Karpas-422 (cell line): ENCODE data around the gene GALNT12. TPM values are rescaled to one million over a fixed set of nuclear protein-coding genes. Genes with fewer than 3 reads are reported as not detected.

Experiments
- DNase-seq: peaks from one replicate; pipeline ENCODE4 v3.0.0-alpha.2; 2015
- H2AFZ ChIP-seq: fragments of 200-600 bp; sonication (generic); 2 replicates; pipeline ENCODE4 v1.6.1; 2014; ENCODE audit warnings: antibody characterized with exemption, low read length, mixed read lengths
- H3K27ac ChIP-seq: fragments of 200-600 bp; sonication (generic); 2 replicates; pipeline ENCODE4 v1.5.1; 2014; ENCODE audit warnings: mild to moderate bottlenecking, low read length, moderate library complexity
- H3K27me3 ChIP-seq: fragments of 200-600 bp; sonication (generic); 2 replicates; pipeline ENCODE4 v1.6.1; 2014; ENCODE audit warnings: low read length, mixed read lengths
- H3K36me3 ChIP-seq: fragments of 200-600 bp; sonication (generic); 2 replicates; pipeline ENCODE4 v1.6.1; 2014; ENCODE audit warnings: low read length, mixed read lengths; ENCODE audit not compliant: insufficient read depth
- H3K4me1 ChIP-seq: fragments of 200-600 bp; sonication (generic); 2 replicates; pipeline ENCODE4 v1.6.1; 2014; ENCODE audit warnings: mild to moderate bottlenecking, low read length, mixed read lengths
- H3K4me2 ChIP-seq: fragments of 200-600 bp; sonication (generic); 2 replicates; pipeline ENCODE4 v1.6.1; 2014; ENCODE audit warnings: low read length, low read depth, mild to moderate bottlenecking; ENCODE audit not compliant: poor library complexity, severe bottlenecking
- H3K4me3 ChIP-seq: fragments of 200-600 bp; sonication (generic); 2 replicates; pipeline ENCODE4 v1.5.1; 2014; ENCODE audit warnings: mild to moderate bottlenecking, antibody characterized with exemption, low read length, mixed read lengths
- H3K79me2 ChIP-seq: fragments of 200-600 bp; sonication (generic); 2 replicates; pipeline ENCODE4 v1.6.1; 2014; ENCODE audit warnings: mild to moderate bottlenecking, low read length, mixed read lengths
- H3K9ac ChIP-seq: fragments of 200-600 bp; sonication (generic); 2 replicates; pipeline ENCODE4 v1.6.0; 2014; ENCODE audit warnings: low read length
- H3K9me2 ChIP-seq: fragments of 200-600 bp; sonication (generic), shearing (Covaris generic); replicated peaks from 2 replicates; pipeline ENCODE4 v1.6.0; 2014; ENCODE audit warnings: mild to moderate bottlenecking, low read length, moderate library complexity; ENCODE audit not compliant: insufficient read depth
- H3K9me3 ChIP-seq: fragments of 300-700, 200-600 bp; sonication (generic); 2 replicates; pipeline ENCODE4 v1.6.1; 2014; ENCODE audit warnings: low read length, mixed read lengths
- H4K20me1 ChIP-seq: fragments of 200-600 bp; sonication (generic); 2 replicates; pipeline ENCODE4 v1.6.1; 2014; ENCODE audit warnings: mild to moderate bottlenecking, antibody characterized with exemption, low read length, low read depth; ENCODE audit not compliant: insufficient read depth
- total RNA-seq: library from RNA; depleted of rRNA; stranded (reverse); fragments of >200 nt; shearing (Covaris generic); gene quantifications from 2 replicates; pipeline ENCODE4 v1.2.3, GENCODE V29; 2014; ENCODE audit warnings: low replicate concordance

Gene GALNT12
- total RNA-seq, 1 experiment from 2014 or later, result 14.9 TPM

GRCh38 chr9:98825414-98825813, 17.9 kb downstream of the GALNT12 start:
- Histone ChIP-seq H3K27ac (no peak overlapping the region), H3K4me1 (no peaks in the 10 kb centered on the region), H3K9me3 (no peaks in the 10 kb centered on the region), H3K27me3 (no peaks in the 10 kb centered on the region), H3K4me2 (no peak overlapping the region), H3K4me3 (no peak overlapping the region), H2AFZ (no peak overlapping the region), H4K20me1 (no peaks in the 10 kb centered on the region), H3K9ac (no peak overlapping the region), H3K36me3 (no peaks in the 10 kb centered on the region), H3K9me2 (no peaks in the 10 kb centered on the region), H3K79me2 (no peaks in the 10 kb centered on the region)
- DNase-seq, result no peak

- no peaks in the 10 kb centered on the region for H3K4me1 ChIP-seq
Measured at GRCh38 chr9:98826716-98827115, 19.2 kb downstream of the GALNT12 start.

GRCh38 chr9:98829766-98830165, 22.3 kb downstream of the GALNT12 start:
- Histone ChIP-seq H3K9me3 (no peaks in the 10 kb centered on the region), H3K27me3 (no peaks in the 10 kb centered on the region), H2AFZ (no peak overlapping the region), H3K27ac (no peak overlapping the region), H3K4me1 (no peaks in the 10 kb centered on the region), H3K79me2 (no peaks in the 10 kb centered on the region), H3K9ac (no peak overlapping the region), H4K20me1 (no peaks in the 10 kb centered on the region), H3K4me2 (no peak overlapping the region), H3K9me2 (no peaks in the 10 kb centered on the region), H3K36me3 (no peaks in the 10 kb centered on the region), H3K4me3 (no peak overlapping the region)
- no peak for DNase-seq

More at GRCh38 chr9:98826716-98827115, 19.2 kb downstream of the GALNT12 start:
- H3K4me2 ChIP-seq, result no peak overlapping the region
- no peak overlapping the region for H3K4me3 ChIP-seq
- no peaks in the 10 kb centered on the region for H3K27me3 ChIP-seq
- H2AFZ ChIP-seq, result no peak overlapping the region
- H3K9ac ChIP-seq, result no peak overlapping the region
- no peak overlapping the region for H3K27ac ChIP-seq
- no peaks in the 10 kb centered on the region for H3K36me3 ChIP-seq
- H4K20me1 ChIP-seq, result no peaks in the 10 kb centered on the region
- H3K9me2 ChIP-seq, result no peaks in the 10 kb centered on the region
- DNase-seq, result no peak
- no peaks in the 10 kb centered on the region for H3K9me3 ChIP-seq
- no peaks in the 10 kb centered on the region for H3K79me2 ChIP-seq

- Histone ChIP-seq H3K36me3 (no peaks in the 10 kb centered on the region), H2AFZ (no peak overlapping the region), H3K9me3 (no peaks in the 10 kb centered on the region), H3K9me2 (no peaks in the 10 kb centered on the region), H3K27ac (no peak overlapping the region), H3K27me3 (no peaks in the 10 kb centered on the region), H4K20me1 (no peaks in the 10 kb centered on the region), H3K4me1 (0 out of 2 replicates have a peak, but pooled peaks cover 4% of the 10 kb centered on the region), H3K4me2 (no peak overlapping the region), H3K9ac (no peak overlapping the region), H3K4me3 (no peak overlapping the region), H3K79me2 (no peaks in the 10 kb centered on the region)
- DNase-seq, result no peak
Measured at GRCh38 chr9:98830554-98830953, 23.1 kb downstream of the GALNT12 start.

- no peak overlapping the region for H3K4me3 ChIP-seq
- no peak for DNase-seq
- no peaks in the 10 kb centered on the region for H4K20me1 ChIP-seq
- H3K9me2 ChIP-seq, result no peaks in the 10 kb centered on the region
- no peak overlapping the region for H3K9ac ChIP-seq
- 0 out of 2 replicates have a peak, but pooled peaks cover 4% of the 10 kb centered on the region for H3K4me1 ChIP-seq
- no peak overlapping the region for H3K27ac ChIP-seq
- H3K27me3 ChIP-seq, result no peaks in the 10 kb centered on the region
- no peaks in the 10 kb centered on the region for H3K36me3 ChIP-seq
- H2AFZ ChIP-seq, result no peak overlapping the region
- no peak overlapping the region for H3K4me2 ChIP-seq
- no peaks in the 10 kb centered on the region for H3K79me2 ChIP-seq
- no peaks in the 10 kb centered on the region for H3K9me3 ChIP-seq
Measured at GRCh38 chr9:98831696-98832095, 24.2 kb downstream of the GALNT12 start.

GRCh38 chr9:98832768-98833089, 25.3 kb downstream of the GALNT12 start:
- no peak for DNase-seq
- Histone ChIP-seq H3K9me3 (no peaks in the 10 kb centered on the region), H3K27me3 (no peaks in the 10 kb centered on the region)

DNA sequence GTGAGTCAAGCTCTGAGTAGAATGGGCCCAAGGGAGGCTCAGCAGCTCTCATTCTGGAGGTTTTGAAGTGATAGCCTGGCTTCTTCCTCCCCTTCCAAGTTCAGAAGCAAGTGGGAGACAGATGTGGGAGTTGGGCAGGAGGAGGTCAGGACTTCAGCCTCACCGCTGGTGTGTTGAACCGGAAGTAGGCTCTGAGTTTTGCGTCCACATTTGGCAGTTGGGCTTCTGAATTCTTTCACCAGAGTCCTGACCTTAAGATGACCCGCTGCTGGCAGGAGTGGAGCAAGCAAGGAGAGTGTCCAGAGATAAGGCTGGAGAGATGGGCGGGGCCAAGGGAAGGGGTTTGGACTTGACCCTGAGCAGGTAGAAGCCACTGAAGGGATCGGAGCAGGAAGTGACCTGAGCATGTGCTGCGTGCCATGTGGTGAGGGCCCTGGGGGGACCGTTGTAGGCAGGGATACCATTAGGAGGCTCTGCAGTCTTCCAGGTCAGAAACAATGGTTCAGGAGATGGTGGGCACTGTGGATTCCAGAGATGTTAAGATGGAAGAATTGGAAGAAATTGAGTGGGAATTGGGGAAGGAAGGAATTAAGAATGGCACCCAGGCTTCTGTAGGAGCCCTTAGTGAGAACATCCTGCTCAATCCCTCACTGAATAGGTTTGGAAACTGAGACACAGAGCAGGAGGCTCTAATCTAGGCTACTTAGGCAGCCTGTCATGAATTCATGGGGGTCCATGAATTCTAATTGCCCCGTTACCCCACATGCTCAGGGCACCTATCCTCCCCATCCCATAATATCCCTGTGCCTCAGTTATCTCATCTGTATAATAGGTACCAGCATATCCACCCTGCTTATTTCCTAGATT, 25.9 kb downstream of the GALNT12 start:
- Histone ChIP-seq H3K4me3 (no peak overlapping the region), H4K20me1 (no peaks in the 10 kb centered on the region), H3K27me3 (no peaks in the 10 kb centered on the region), H2AFZ (no peak overlapping the region), H3K9me2 (no peaks in the 10 kb centered on the region), H3K9ac (no peak overlapping the region), H3K9me3 (no peaks in the 10 kb centered on the region), H3K4me2 (no peak overlapping the region), H3K36me3 (no peaks in the 10 kb centered on the region), H3K27ac (no peak overlapping the region), H3K4me1 (peaks cover 5% of the 10 kb centered on the region; the same call in 1 of the 2 replicates), H3K79me2 (no peaks in the 10 kb centered on the region)
- no peak for DNase-seq

More at GRCh38 chr9:98832768-98833089, 25.3 kb downstream of the GALNT12 start:
- no peaks in the 10 kb centered on the region for H3K36me3 ChIP-seq
- H2AFZ ChIP-seq, result no peak overlapping the region
- H3K4me2 ChIP-seq, result no peak overlapping the region
- H3K9ac ChIP-seq, result no peak overlapping the region
- H3K4me3 ChIP-seq, result no peak overlapping the region
- H3K27ac ChIP-seq, result no peak overlapping the region
- H3K9me2 ChIP-seq, result no peaks in the 10 kb centered on the region
- no peaks in the 10 kb centered on the region for H3K79me2 ChIP-seq
- H3K4me1 ChIP-seq, result 0 out of 2 replicates have a peak, but pooled peaks cover 4% of the 10 kb centered on the region
- no peaks in the 10 kb centered on the region for H4K20me1 ChIP-seq

DNA sequence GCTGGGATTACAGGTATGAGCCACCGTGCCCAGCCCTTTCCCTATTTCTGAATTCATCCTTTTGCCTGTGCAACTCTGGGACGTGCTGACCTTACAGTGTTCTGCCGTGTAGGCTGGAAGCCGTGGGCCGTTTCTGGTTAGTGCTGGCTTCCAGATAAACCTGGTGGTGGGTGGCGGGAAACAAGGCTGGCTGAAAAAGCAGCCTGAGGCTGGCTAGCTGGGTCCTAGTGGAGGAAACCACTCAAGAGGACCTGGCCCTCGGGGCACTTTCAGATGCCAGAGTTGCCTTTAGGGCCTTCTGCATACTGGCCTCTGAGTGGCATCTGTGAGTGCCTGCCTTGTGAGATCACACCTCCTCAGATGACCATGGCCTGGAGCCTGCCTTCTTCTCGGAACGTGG, 26.9 kb downstream of the GALNT12 start:
- Histone ChIP-seq H3K27ac (no peak overlapping the region), H2AFZ (no peak overlapping the region), H4K20me1 (no peaks in the 10 kb centered on the region), H3K4me2 (no peak overlapping the region), H3K79me2 (no peaks in the 10 kb centered on the region), H3K4me1 (peaks cover 8% of the 10 kb centered on the region; the same call in 1 of the 2 replicates), H3K27me3 (no peaks in the 10 kb centered on the region), H3K9me3 (no peaks in the 10 kb centered on the region), H3K36me3 (no peaks in the 10 kb centered on the region), H3K4me3 (no peak overlapping the region), H3K9me2 (no peaks in the 10 kb centered on the region), H3K9ac (no peak overlapping the region)
- DNase-seq, result no peak
